SK-N-SH (cell line): Measurements from ENCODE around the gene TXLNA. TPM values are rescaled to one million over a fixed set of nuclear protein-coding genes. Genes with fewer than 3 reads are reported as not detected.

Experiments used
- CTCF ChIA-PET: fragments of 300-600, 350-600 bp; formaldehyde crosslinking; extraction: SDS; loops from one replicate; lab custom pipeline; 2021; lab: Yijun Ruan, JAX
- POLR2A ChIA-PET: fragments of 350-600 bp; sonication (Branson Sonifier 250); formaldehyde crosslinking; extraction: SDS; loops from one replicate; lab custom pipeline; 2020; ENCODE audit warnings: antibody characterized with exemption, inconsistent platforms; lab: Yijun Ruan, JAX
- DNase-seq: peaks from one replicate; pipeline ENCODE4 v3.0.0; 2012
- H2AFZ ChIP-seq: fragments of 200-600 bp; sonication (generic); 2 replicates; pipeline ENCODE4 v1.8.1; 2016; ENCODE audit warnings: antibody characterized with exemption, mild to moderate bottlenecking, low read depth
- H3F3A ChIP-seq: fragments of 200-600 bp; sonication (generic); replicated peaks from 2 replicates; pipeline ENCODE3; 2016; ENCODE audit warnings: antibody characterized with exemption, mild to moderate bottlenecking; ENCODE audit not compliant: insufficient read depth
- H3K27ac ChIP-seq, 2 experiments: fragments of 200-500 bp in 1 of 2; fragments of 200-600 bp in 1 of 2; sonication (Bioruptor generic) in 1 of 2; sonication (generic), shearing (Covaris generic) in 1 of 2; 2 replicates each; pipeline versions ENCODE4 v1.5.1 to v1.6.1; 2014 to 2016; ENCODE audit warnings: low read depth in 2 of 2, inconsistent platforms in 1 of 2, low read length in 1 of 2, mild to moderate bottlenecking in 1 of 2, mixed read lengths in 1 of 2
- H3K27me3 ChIP-seq: fragments of 200-600 bp; sonication (generic), shearing (Covaris generic); 2 replicates; pipeline ENCODE4 v1.6.1; 2016; ENCODE audit warnings: mixed run types; ENCODE audit not compliant: insufficient read depth
- H3K36me3 ChIP-seq, 2 experiments: fragments of 200-500 bp in 1 of 2; fragments of 200-600 bp in 1 of 2; sonication (Bioruptor generic) in 1 of 2; sonication (generic) in 1 of 2; replicated peaks in 1 of 2; 2 replicates each; pipeline versions ENCODE3 to v1.5.1; 2014 to 2016; ENCODE audit warnings: low read length in 1 of 2, mild to moderate bottlenecking in 1 of 2; ENCODE audit not compliant: insufficient read depth in 2 of 2, control insufficient read depth in 1 of 2
- H3K4me1 ChIP-seq, 2 experiments: fragments of 200-500 bp in 1 of 2; fragments of 200-600 bp in 1 of 2; sonication (Bioruptor generic) in 1 of 2; sonication (generic), shearing (Covaris generic) in 1 of 2; 2 replicates each; pipeline versions ENCODE4 v1.5.1 to v1.6.1; 2014 to 2016; ENCODE audit warnings: low read depth in 1 of 2, low read length in 1 of 2, mixed run types in 1 of 2; ENCODE audit not compliant: insufficient read depth in 2 of 2, control insufficient read depth in 1 of 2
- H3K4me2 ChIP-seq: fragments of 200-600 bp; sonication (generic), shearing (Covaris generic); 2 replicates; pipeline ENCODE4 v1.6.1; 2017; ENCODE audit warnings: mixed run types
- H3K4me3 ChIP-seq, 2 experiments: fragments of 200-500 bp in 1 of 2; fragments of 200-600 bp in 1 of 2; sonication (Bioruptor generic) in 1 of 2; sonication (generic), shearing (Covaris generic) in 1 of 2; 2 replicates each; pipeline versions ENCODE4 v1.5.1 to v1.8.1; 2014 to 2016; ENCODE audit warnings: low read depth in 2 of 2, inconsistent platforms in 1 of 2, low read length in 1 of 2, mild to moderate bottlenecking in 1 of 2, mixed read lengths in 1 of 2, moderate library complexity in 1 of 2
- H3K79me2 ChIP-seq: fragments of 200-600 bp; sonication (generic); 2 replicates; pipeline ENCODE4 v1.8.1; 2017; ENCODE audit warnings: mild to moderate bottlenecking; ENCODE audit not compliant: insufficient read depth
- H3K9ac ChIP-seq: fragments of 200-600 bp; sonication (generic); 2 replicates; pipeline ENCODE4 v1.6.1; 2017; ENCODE audit warnings: mixed run types
- H3K9me2 ChIP-seq: fragments of 200-600 bp; sonication (generic); 2 replicates; pipeline ENCODE4 v1.6.1; 2017; ENCODE audit warnings: mixed run types
- H3K9me3 ChIP-seq: fragments of 200-600 bp; sonication (generic); 2 replicates; pipeline ENCODE4 v1.6.1; 2017; ENCODE audit warnings: mixed run types, mild to moderate bottlenecking, moderate library complexity
- H4K20me1 ChIP-seq: fragments of 200-600 bp; sonication (generic); 2 replicates; pipeline ENCODE4 v1.6.1; 2017; ENCODE audit warnings: mild to moderate bottlenecking, mixed run types; ENCODE audit not compliant: insufficient read depth
- EP300 ChIP-seq, 2 experiments: IDR thresholded peaks; 2 replicates each; pipeline versions ENCODE4 v1.4.0 to v1.6.1; 2012; ENCODE audit warnings: borderline replicate concordance in 1 of 2, low read depth in 1 of 2, low read length in 1 of 2
- IRF3 ChIP-seq: fragments of 150-350 bp; IDR thresholded peaks from 2 replicates; pipeline ENCODE4 v1.6.1; 2016; ENCODE audit warnings: mild to moderate bottlenecking, low read depth, low read length
- MAX ChIP-seq: IDR thresholded peaks from 2 replicates; pipeline ENCODE4 v1.4.0; 2012; ENCODE audit warnings: low read depth
- MEF2A ChIP-seq: IDR thresholded peaks from 2 replicates; pipeline ENCODE4 v1.4.0; 2012; ENCODE audit warnings: low read depth, borderline replicate concordance
- POLR2AphosphoS5 ChIP-seq: IDR thresholded peaks from 2 replicates; pipeline ENCODE4 v1.6.1; 2012; ENCODE audit warnings: low read depth, low read length
- RAD21 ChIP-seq: IDR thresholded peaks from 2 replicates; pipeline ENCODE4 v1.6.1; 2012; ENCODE audit warnings: mild to moderate bottlenecking, low read length
- REST ChIP-seq: IDR thresholded peaks from 2 replicates; pipeline ENCODE4 v1.6.1; 2012; ENCODE audit warnings: mild to moderate bottlenecking, low read depth, low read length, moderate library complexity
- SMC3 ChIP-seq: IDR thresholded peaks from 2 replicates; pipeline ENCODE4 v1.6.1; 2012; ENCODE audit warnings: low read depth, low read length, improper control_type of control experiment
- USF2 ChIP-seq: fragments of 150-350 bp; IDR thresholded peaks from 2 replicates; pipeline ENCODE4 v1.6.1; 2017; ENCODE audit warnings: antibody characterized with exemption, low read length, low read depth, borderline replicate concordance
- WGBS: methylation state at CpG from one replicate; pipeline ENCODE4 v1.1.6; 2017; ENCODE audit warnings: low lambda C conversion rate; 5-methylcytosine and 5-hydroxymethylcytosine counted together
- polyA plus RNA-seq, 3 experiments: library from polyadenylated mRNA; depleted of rRNA; stranded (reverse); fragments of >200 nt; gene quantifications; 2 replicates each; pipeline ENCODE4 v1.2.3, GENCODE V29; 2012

TXLNA gene
- polyA plus RNA-seq, 1 of the 3 experiments (the other 2 are of a cell fraction), result 26.4 TPM

- Histone ChIP-seq H3K9me2 (no peaks in the 10 kb centered on the region), H3K27ac (no peak overlapping the region; a peak in 2 of 4 replicates), H4K20me1 (no peaks in the 10 kb centered on the region), H3K36me3 (peaks cover 47 to 75% of the 10 kb centered on the region in 2 experiments), H3K79me2 (no peaks in the 10 kb centered on the region), H2AFZ (no peak overlapping the region), H3K4me3 (no peak overlapping the region), H3K27me3 (no peaks in the 10 kb centered on the region), H3K9me3 (no peaks in the 10 kb centered on the region), H3K4me1 (peaks cover 19 to 22% of the 10 kb centered on the region in 2 experiments; a peak in 3 of 4 replicates), H3K4me2 (no peak overlapping the region), H3K9ac (no peak overlapping the region), H3F3A (peaks cover 18% of the 10 kb centered on the region)
- DNase-seq, result no peak
- POLR2A ChIA-PET, result interaction anchor here (3.4 kb wide), 1 partner anchor 15 kb away, joined by 19 read pairs; the partner anchor contains the start of gene TXLNA
- CTCF ChIA-PET, result no interaction called here
- WGBS, result 100% methylated on average over 2 of the region's 3 CpGs
- TF ChIP-seq USF2, result no peak
- TF ChIP-seq RAD21, result no peak
- TF ChIP-seq MEF2A, result no peak
- no peak for TF ChIP-seq REST
- no peak for TF ChIP-seq POLR2AphosphoS5
- TF ChIP-seq SMC3, result no peak
- no peak for TF ChIP-seq EP300 (IDR thresholded peaks at IDR 0.05; ENCODE audit: borderline replicate concordance in 1 of 2, low read depth in 1 of 2, low read length in 1 of 2)
- TF ChIP-seq IRF3, result no peak
- no peak for TF ChIP-seq MAX
Measured at GRCh38 chr1:32195531-32195930, 16.1 kb downstream of the TXLNA start.
